SK-N-SH treated with all-trans-retinoic acid at 6 μM for 48 hours (cell line): ENCODE measurements around the gene ULBP1.
"Not testable (repeated sequence)": the region's sequence is repeated elsewhere in the genome, so short reads cannot be mapped to it uniquely, and the experiment has no call there.

ENCODE experiments used
- ARNTL ChIP-seq: fragments of 450-650 bp; formaldehyde crosslinking; IDR thresholded peaks from 2 replicates; pipeline ENCODE4 v1.5.0; 2020; ENCODE audit warnings: low read depth, mild to moderate bottlenecking, moderate library complexity, borderline replicate concordance
- BACH2 ChIP-seq: fragments of 250-450 bp; sonication (Bioruptor Pico); IDR thresholded peaks from 2 replicates; pipeline ENCODE4 v1.9.0; 2021; ENCODE audit warnings: mild to moderate bottlenecking, borderline replicate concordance
- CSDC2 ChIP-seq: fragments of 250-450 bp; sonication (Bioruptor Pico); IDR thresholded peaks from 2 replicates; pipeline ENCODE4 v1.5.0; 2020; ENCODE audit warnings: mild to moderate bottlenecking, moderate library complexity
- OSR1 ChIP-seq: fragments of 250-450 bp; sonication (Bioruptor Pico); IDR thresholded peaks from 2 replicates; pipeline ENCODE4 v1.8.0; 2022; ENCODE audit warnings: moderate library complexity, mild to moderate bottlenecking, inconsistent platforms
- PPARA ChIP-seq: fragments of 250-450 bp; sonication (Bioruptor Pico); IDR thresholded peaks from 2 replicates; pipeline ENCODE4 v1.5.0; 2020; ENCODE audit warnings: mild to moderate bottlenecking, borderline replicate concordance
- RARB ChIP-seq: fragments of 250-450 bp; sonication (Bioruptor Pico); IDR thresholded peaks from 2 replicates; pipeline ENCODE4 v1.8.0; 2021; ENCODE audit warnings: mild to moderate bottlenecking, moderate library complexity
- SNAI2 ChIP-seq: fragments of 250-450 bp; sonication (Bioruptor Pico); IDR thresholded peaks from 2 replicates; pipeline ENCODE4 v1.5.0; 2020; ENCODE audit warnings: mild to moderate bottlenecking, moderate library complexity
- TCF4 ChIP-seq: fragments of 250-450 bp; sonication (Bioruptor Pico); IDR thresholded peaks from 2 replicates; pipeline ENCODE4 v1.8.0; 2021; ENCODE audit warnings: mild to moderate bottlenecking, moderate library complexity, borderline replicate concordance
- TOX ChIP-seq: fragments of 250-450 bp; sonication (Bioruptor Pico); IDR thresholded peaks from 2 replicates; pipeline ENCODE4 v1.8.0; 2021; ENCODE audit warnings: mild to moderate bottlenecking, moderate library complexity, borderline replicate concordance
- TSHZ2 ChIP-seq: fragments of 250-450 bp; sonication (Bioruptor Pico); IDR thresholded peaks from 2 replicates; pipeline ENCODE4 v1.5.0; 2020; ENCODE audit warnings: mild to moderate bottlenecking, moderate library complexity
- ZFP30 ChIP-seq: fragments of 450-650 bp; formaldehyde crosslinking; IDR thresholded peaks from 2 replicates; pipeline ENCODE4 v1.5.0; 2022; ENCODE audit warnings: mild to moderate bottlenecking, moderate library complexity
- TF ChIP-seq, protein P1 (sequence below): fragments of 250-450 bp; sonication (Bioruptor Pico); IDR thresholded peaks from 2 replicates; pipeline ENCODE4 v1.8.0; 2021; ENCODE audit warnings: low read depth, mild to moderate bottlenecking, moderate library complexity, borderline replicate concordance

- not testable (repeated sequence) for TF ChIP-seq SNAI2 (CRISPR knock-in tag); TCF4 (CRISPR knock-in tag); CSDC2 (CRISPR knock-in tag); RARB; OSR1 (CRISPR knock-in tag); TOX (CRISPR knock-in tag); PPARA (CRISPR knock-in tag); ARNTL (CRISPR knock-in tag); ZFP30 (CRISPR knock-in tag); BACH2 (CRISPR knock-in tag); TSHZ2 (CRISPR knock-in tag)
- TF ChIP-seq, protein P1, sequence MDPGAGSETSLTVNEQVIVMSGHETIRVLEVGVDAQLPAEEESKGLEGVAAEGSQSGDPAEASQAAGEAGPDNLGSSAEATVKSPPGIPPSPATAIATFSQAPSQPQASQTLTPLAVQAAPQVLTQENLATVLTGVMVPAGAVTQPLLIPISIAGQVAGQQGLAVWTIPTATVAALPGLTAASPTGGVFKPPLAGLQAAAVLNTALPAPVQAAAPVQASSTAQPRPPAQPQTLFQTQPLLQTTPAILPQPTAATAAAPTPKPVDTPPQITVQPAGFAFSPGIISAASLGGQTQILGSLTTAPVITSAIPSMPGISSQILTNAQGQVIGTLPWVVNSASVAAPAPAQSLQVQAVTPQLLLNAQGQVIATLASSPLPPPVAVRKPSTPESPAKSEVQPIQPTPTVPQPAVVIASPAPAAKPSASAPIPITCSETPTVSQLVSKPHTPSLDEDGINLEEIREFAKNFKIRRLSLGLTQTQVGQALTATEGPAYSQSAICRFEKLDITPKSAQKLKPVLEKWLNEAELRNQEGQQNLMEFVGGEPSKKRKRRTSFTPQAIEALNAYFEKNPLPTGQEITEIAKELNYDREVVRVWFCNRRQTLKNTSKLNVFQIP (CRISPR knock-in tag): not testable (repeated sequence)
Observed at GRCh38 chr6:149968909-149969308, 5.2 kb downstream of the ULBP1 start.
